SK-N-SH (cell line): ENCODE data around the gene CELF2. TPM values are rescaled to one million over a fixed set of nuclear protein-coding genes. Genes with fewer than 3 reads are reported as not detected.

ENCODE experiments used
- CTCF ChIA-PET: fragments of 300-600, 350-600 bp; formaldehyde crosslinking; extraction: SDS; loops from one replicate; lab custom pipeline; 2021; lab: Yijun Ruan, JAX
- POLR2A ChIA-PET: fragments of 350-600 bp; sonication (Branson Sonifier 250); formaldehyde crosslinking; extraction: SDS; loops from one replicate; lab custom pipeline; 2020; ENCODE audit warnings: antibody characterized with exemption, inconsistent platforms; lab: Yijun Ruan, JAX
- DNase-seq: peaks from one replicate; pipeline ENCODE4 v3.0.0; 2012
- H2AFZ ChIP-seq: fragments of 200-600 bp; sonication (generic); 2 replicates; pipeline ENCODE4 v1.8.1; 2016; ENCODE audit warnings: antibody characterized with exemption, mild to moderate bottlenecking, low read depth
- H3F3A ChIP-seq: fragments of 200-600 bp; sonication (generic); replicated peaks from 2 replicates; pipeline ENCODE3; 2016; ENCODE audit warnings: antibody characterized with exemption, mild to moderate bottlenecking; ENCODE audit not compliant: insufficient read depth
- H3K27ac ChIP-seq, 2 experiments: fragments of 200-500 bp in 1 of 2; fragments of 200-600 bp in 1 of 2; sonication (Bioruptor generic) in 1 of 2; sonication (generic), shearing (Covaris generic) in 1 of 2; 2 replicates each; pipeline versions ENCODE4 v1.5.1 to v1.6.1; 2014 to 2016; ENCODE audit warnings: low read depth in 2 of 2, inconsistent platforms in 1 of 2, low read length in 1 of 2, mild to moderate bottlenecking in 1 of 2, mixed read lengths in 1 of 2
- H3K27me3 ChIP-seq: fragments of 200-600 bp; sonication (generic), shearing (Covaris generic); 2 replicates; pipeline ENCODE4 v1.6.1; 2016; ENCODE audit warnings: mixed run types; ENCODE audit not compliant: insufficient read depth
- H3K36me3 ChIP-seq, 2 experiments: fragments of 200-500 bp in 1 of 2; fragments of 200-600 bp in 1 of 2; sonication (Bioruptor generic) in 1 of 2; sonication (generic) in 1 of 2; replicated peaks in 1 of 2; 2 replicates each; pipeline versions ENCODE3 to v1.5.1; 2014 to 2016; ENCODE audit warnings: low read length in 1 of 2, mild to moderate bottlenecking in 1 of 2; ENCODE audit not compliant: insufficient read depth in 2 of 2, control insufficient read depth in 1 of 2
- H3K4me1 ChIP-seq, 2 experiments: fragments of 200-500 bp in 1 of 2; fragments of 200-600 bp in 1 of 2; sonication (Bioruptor generic) in 1 of 2; sonication (generic), shearing (Covaris generic) in 1 of 2; 2 replicates each; pipeline versions ENCODE4 v1.5.1 to v1.6.1; 2014 to 2016; ENCODE audit warnings: low read depth in 1 of 2, low read length in 1 of 2, mixed run types in 1 of 2; ENCODE audit not compliant: insufficient read depth in 2 of 2, control insufficient read depth in 1 of 2
- H3K4me2 ChIP-seq: fragments of 200-600 bp; sonication (generic), shearing (Covaris generic); 2 replicates; pipeline ENCODE4 v1.6.1; 2017; ENCODE audit warnings: mixed run types
- H3K4me3 ChIP-seq, 2 experiments: fragments of 200-500 bp in 1 of 2; fragments of 200-600 bp in 1 of 2; sonication (Bioruptor generic) in 1 of 2; sonication (generic), shearing (Covaris generic) in 1 of 2; 2 replicates each; pipeline versions ENCODE4 v1.5.1 to v1.8.1; 2014 to 2016; ENCODE audit warnings: low read depth in 2 of 2, inconsistent platforms in 1 of 2, low read length in 1 of 2, mild to moderate bottlenecking in 1 of 2, mixed read lengths in 1 of 2, moderate library complexity in 1 of 2
- H3K79me2 ChIP-seq: fragments of 200-600 bp; sonication (generic); 2 replicates; pipeline ENCODE4 v1.8.1; 2017; ENCODE audit warnings: mild to moderate bottlenecking; ENCODE audit not compliant: insufficient read depth
- H3K9ac ChIP-seq: fragments of 200-600 bp; sonication (generic); 2 replicates; pipeline ENCODE4 v1.6.1; 2017; ENCODE audit warnings: mixed run types
- H3K9me2 ChIP-seq: fragments of 200-600 bp; sonication (generic); 2 replicates; pipeline ENCODE4 v1.6.1; 2017; ENCODE audit warnings: mixed run types
- H3K9me3 ChIP-seq: fragments of 200-600 bp; sonication (generic); 2 replicates; pipeline ENCODE4 v1.6.1; 2017; ENCODE audit warnings: mixed run types, mild to moderate bottlenecking, moderate library complexity
- H4K20me1 ChIP-seq: fragments of 200-600 bp; sonication (generic); 2 replicates; pipeline ENCODE4 v1.6.1; 2017; ENCODE audit warnings: mild to moderate bottlenecking, mixed run types; ENCODE audit not compliant: insufficient read depth
- EP300 ChIP-seq, 2 experiments: IDR thresholded peaks; 2 replicates each; pipeline versions ENCODE4 v1.4.0 to v1.6.1; 2012; ENCODE audit warnings: borderline replicate concordance in 1 of 2, low read depth in 1 of 2, low read length in 1 of 2
- FOSL2 ChIP-seq: IDR thresholded peaks from 2 replicates; pipeline ENCODE4 v1.4.0; 2012; ENCODE audit warnings: low read depth, mild to moderate bottlenecking, moderate library complexity, borderline replicate concordance
- FOXJ3 ChIP-seq: sonication (generic); formaldehyde crosslinking; IDR thresholded peaks from 2 replicates; pipeline ENCODE4 v1.5.1; 2020; ENCODE audit warnings: mild to moderate bottlenecking, missing genetic modification reagents
- JUND ChIP-seq: IDR thresholded peaks from 2 replicates; pipeline ENCODE4 v1.4.0; 2012
- MXI1 ChIP-seq: IDR thresholded peaks from 2 replicates; pipeline ENCODE4 v1.6.1; 2012; ENCODE audit warnings: mild to moderate bottlenecking, low read depth, low read length, improper control_type of control experiment
- NFIC ChIP-seq: IDR thresholded peaks from 2 replicates; pipeline ENCODE4 v1.4.0; 2012; ENCODE audit warnings: borderline replicate concordance
- RAD21 ChIP-seq: IDR thresholded peaks from 2 replicates; pipeline ENCODE4 v1.6.1; 2012; ENCODE audit warnings: mild to moderate bottlenecking, low read length
- RCOR1 ChIP-seq: fragments of 150-350 bp; IDR thresholded peaks from 2 replicates; pipeline ENCODE4 v1.6.1; 2017; ENCODE audit warnings: antibody characterized with exemption, low read length
- REST ChIP-seq: IDR thresholded peaks from 2 replicates; pipeline ENCODE4 v1.6.1; 2012; ENCODE audit warnings: mild to moderate bottlenecking, low read depth, low read length, moderate library complexity
- RXRA ChIP-seq: IDR thresholded peaks from 2 replicates; pipeline ENCODE4 v1.4.0; 2012; ENCODE audit warnings: low read depth, mild to moderate bottlenecking, borderline replicate concordance
- SMC3 ChIP-seq: IDR thresholded peaks from 2 replicates; pipeline ENCODE4 v1.6.1; 2012; ENCODE audit warnings: low read depth, low read length, improper control_type of control experiment
- TAF1 ChIP-seq: IDR thresholded peaks from 2 replicates; pipeline ENCODE4 v1.6.1; 2012; ENCODE audit warnings: low read depth, mild to moderate bottlenecking, low read length, moderate library complexity, borderline replicate concordance
- TCF12 ChIP-seq: IDR thresholded peaks from 2 replicates; pipeline ENCODE4 v1.4.0; 2012
- TEAD4 ChIP-seq: IDR thresholded peaks from 2 replicates; pipeline ENCODE4 v1.4.0; 2012; ENCODE audit warnings: mild to moderate bottlenecking, borderline replicate concordance; ENCODE audit not compliant: insufficient read depth
- USF2 ChIP-seq: fragments of 150-350 bp; IDR thresholded peaks from 2 replicates; pipeline ENCODE4 v1.6.1; 2017; ENCODE audit warnings: antibody characterized with exemption, low read length, low read depth, borderline replicate concordance
- YY1 ChIP-seq: IDR thresholded peaks from 2 replicates; pipeline ENCODE4 v1.4.0; 2012; ENCODE audit warnings: low read depth, mild to moderate bottlenecking
- WGBS: methylation state at CpG from one replicate; pipeline ENCODE4 v1.1.6; 2017; ENCODE audit warnings: low lambda C conversion rate; 5-methylcytosine and 5-hydroxymethylcytosine counted together
- polyA plus RNA-seq, 3 experiments: library from polyadenylated mRNA; depleted of rRNA; stranded (reverse); fragments of >200 nt; gene quantifications; 2 replicates each; pipeline ENCODE4 v1.2.3, GENCODE V29; 2012
- TF ChIP-seq, protein P1 (sequence below): IDR thresholded peaks from 2 replicates; pipeline ENCODE4; 2012
- TF ChIP-seq, protein P2 (sequence below): IDR thresholded peaks from 2 replicates; pipeline ENCODE4 v1.4.0; 2012; ENCODE audit warnings: low read depth

CELF2 gene
- polyA plus RNA-seq, 1 of the 3 experiments (the other 2 are of a cell fraction) = 0.03 TPM

DNA sequence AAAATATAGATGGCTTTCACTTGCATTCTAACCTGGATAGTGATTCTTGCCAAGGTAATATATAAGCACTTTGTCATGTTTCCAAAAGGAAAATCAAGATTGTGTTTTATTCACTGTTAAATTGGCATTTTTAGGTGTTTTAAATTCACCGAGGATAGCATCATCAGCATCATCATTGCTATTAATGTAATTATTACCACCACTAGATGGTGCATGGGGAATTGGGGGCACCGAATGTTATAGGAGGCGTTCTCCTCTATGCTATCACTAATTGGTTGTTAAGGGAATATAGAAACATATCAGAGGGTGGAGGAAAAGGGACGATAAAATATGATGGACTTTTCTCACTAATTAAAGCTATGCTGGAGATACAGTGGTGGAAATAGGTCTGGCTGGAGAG lies 95.5 kb downstream of the CELF2 start:
- TF ChIP-seq SMC3 (no peak), FOSL2 (no peak), RXRA (no peak), TCF12 (no peak)
- TF ChIP-seq, all 33 proteins: peak for 0
- 37% methylated on average over 4 of the region's 4 CpGs for WGBS
- no peaks in the 10 kb centered on the region for H3K27me3 ChIP-seq
- no peaks in the 10 kb centered on the region for H3F3A ChIP-seq
- no peak overlapping the region for H3K27ac ChIP-seq
- no peak overlapping the region for H3K4me3 ChIP-seq
- ChIA-PET CTCF (no interaction called here), POLR2A (no interaction called here)
- no peaks in the 10 kb centered on the region for H4K20me1 ChIP-seq
- H3K9me2 ChIP-seq = no peaks in the 10 kb centered on the region
- H3K79me2 ChIP-seq = no peaks in the 10 kb centered on the region
- H3K9ac ChIP-seq = no peak overlapping the region
- H3K9me3 ChIP-seq = no peaks in the 10 kb centered on the region; the same call in 1 of the 2 replicates
- no peaks in the 10 kb centered on the region for H3K36me3 ChIP-seq
- DNase-seq = no peak
- no peak overlapping the region for H3K4me2 ChIP-seq
- H3K4me1 ChIP-seq = no peaks in the 10 kb centered on the region
- no peak overlapping the region for H2AFZ ChIP-seq

GRCh38 chr10:11114269-11114668 lies 96.6 kb downstream of the CELF2 start:
- no peaks in the 10 kb centered on the region for H3F3A ChIP-seq
- no peak overlapping the region for H3K4me3 ChIP-seq
- H3K9me2 ChIP-seq = no peaks in the 10 kb centered on the region
- H2AFZ ChIP-seq = no peak overlapping the region
- H3K27me3 ChIP-seq = no peaks in the 10 kb centered on the region
- H3K9ac ChIP-seq = no peak overlapping the region
- DNase-seq = no peak
- no peak overlapping the region for H3K4me2 ChIP-seq
- no peak overlapping the region for H3K27ac ChIP-seq
- no peaks in the 10 kb centered on the region for H3K79me2 ChIP-seq
- no peaks in the 10 kb centered on the region for H3K36me3 ChIP-seq
- ChIA-PET POLR2A (no interaction called here), CTCF (no interaction called here)
- H4K20me1 ChIP-seq = no peaks in the 10 kb centered on the region
- no peaks in the 10 kb centered on the region for H3K4me1 ChIP-seq
- TF ChIP-seq TAF1 (no peak), JUND (no peak), EP300 (IDR thresholded peaks at IDR 0.05; ENCODE audit: borderline replicate concordance in 1 of 2, low read depth in 1 of 2, low read length in 1 of 2) (no peak), USF2 (no peak), FOXJ3 (CRISPR knock-in tag) (no peak), YY1 (no peak), TEAD4 (no peak), REST (no peak), RCOR1 (no peak), NFIC (no peak), RAD21 (no peak), MXI1 (no peak), SMC3 (no peak), FOSL2 (no peak)
- TF ChIP-seq, protein P1, sequence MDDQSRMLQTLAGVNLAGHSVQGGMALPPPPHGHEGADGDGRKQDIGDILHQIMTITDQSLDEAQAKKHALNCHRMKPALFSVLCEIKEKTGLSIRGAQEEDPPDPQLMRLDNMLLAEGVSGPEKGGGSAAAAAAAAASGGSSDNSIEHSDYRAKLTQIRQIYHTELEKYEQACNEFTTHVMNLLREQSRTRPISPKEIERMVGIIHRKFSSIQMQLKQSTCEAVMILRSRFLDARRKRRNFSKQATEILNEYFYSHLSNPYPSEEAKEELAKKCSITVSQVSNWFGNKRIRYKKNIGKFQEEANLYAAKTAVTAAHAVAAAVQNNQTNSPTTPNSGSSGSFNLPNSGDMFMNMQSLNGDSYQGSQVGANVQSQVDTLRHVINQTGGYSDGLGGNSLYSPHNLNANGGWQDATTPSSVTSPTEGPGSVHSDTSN = no peak
- TF ChIP-seq, protein P2, sequence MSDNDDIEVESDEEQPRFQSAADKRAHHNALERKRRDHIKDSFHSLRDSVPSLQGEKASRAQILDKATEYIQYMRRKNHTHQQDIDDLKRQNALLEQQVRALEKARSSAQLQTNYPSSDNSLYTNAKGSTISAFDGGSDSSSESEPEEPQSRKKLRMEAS = no peak
- WGBS = 18% methylated on average over 2 of the region's 2 CpGs
- no peaks in the 10 kb centered on the region; the same call in 1 of the 2 replicates for H3K9me3 ChIP-seq
